PFSK-1 (cell line): ENCODE data around the gene CD300A. TPM values are rescaled to one million over a fixed set of nuclear protein-coding genes. Genes with fewer than 3 reads are reported as not detected.

ENCODE experiments used
- FOXP2 ChIP-seq: optimal IDR thresholded peaks from 2 replicates; pipeline ENCODE3; 2011; ENCODE audit warnings: borderline replicate concordance, control low read depth, inconsistent platforms; ENCODE audit not compliant: insufficient read depth; ENCODE audit errors: extremely low read length, extremely low read depth
- POLR2AphosphoS5 ChIP-seq: IDR thresholded peaks from 2 replicates; pipeline ENCODE4 v1.6.1; 2012; ENCODE audit warnings: low read depth, mild to moderate bottlenecking, control low read depth, low read length, moderate library complexity
- SIN3A ChIP-seq: IDR thresholded peaks from 2 replicates; pipeline ENCODE4 v1.6.1; 2012; ENCODE audit warnings: mild to moderate bottlenecking, low read length, moderate library complexity, borderline replicate concordance; ENCODE audit not compliant: insufficient read depth
- TAF1 ChIP-seq: IDR thresholded peaks from 2 replicates; pipeline ENCODE4 v1.6.1; 2012; ENCODE audit warnings: low read length, control low read depth, borderline replicate concordance; ENCODE audit not compliant: insufficient read depth
- polyA plus RNA-seq: library from polyadenylated mRNA; unstranded; fragments of >200 nt; gene quantifications from one replicate; pipeline ENCODE4 v1.2.1, GENCODE V29; 2012; ENCODE audit warnings: low read depth, missing spikeins; ENCODE audit not compliant: insufficient read length
- TF ChIP-seq, protein P1 (sequence below), 2 experiments: IDR thresholded peaks; 2 replicates each; pipeline versions ENCODE4 v1.6.1 to v1.8.0; 2011 to 2012; ENCODE audit warnings: low read depth in 2 of 2, low read length in 2 of 2, control low read depth in 1 of 2, inconsistent platforms in 1 of 2, mild to moderate bottlenecking in 1 of 2, moderate library complexity in 1 of 2; ENCODE audit not compliant: insufficient read depth in 1 of 2

The CD300A gene
- polyA plus RNA-seq = not detected

DNA sequence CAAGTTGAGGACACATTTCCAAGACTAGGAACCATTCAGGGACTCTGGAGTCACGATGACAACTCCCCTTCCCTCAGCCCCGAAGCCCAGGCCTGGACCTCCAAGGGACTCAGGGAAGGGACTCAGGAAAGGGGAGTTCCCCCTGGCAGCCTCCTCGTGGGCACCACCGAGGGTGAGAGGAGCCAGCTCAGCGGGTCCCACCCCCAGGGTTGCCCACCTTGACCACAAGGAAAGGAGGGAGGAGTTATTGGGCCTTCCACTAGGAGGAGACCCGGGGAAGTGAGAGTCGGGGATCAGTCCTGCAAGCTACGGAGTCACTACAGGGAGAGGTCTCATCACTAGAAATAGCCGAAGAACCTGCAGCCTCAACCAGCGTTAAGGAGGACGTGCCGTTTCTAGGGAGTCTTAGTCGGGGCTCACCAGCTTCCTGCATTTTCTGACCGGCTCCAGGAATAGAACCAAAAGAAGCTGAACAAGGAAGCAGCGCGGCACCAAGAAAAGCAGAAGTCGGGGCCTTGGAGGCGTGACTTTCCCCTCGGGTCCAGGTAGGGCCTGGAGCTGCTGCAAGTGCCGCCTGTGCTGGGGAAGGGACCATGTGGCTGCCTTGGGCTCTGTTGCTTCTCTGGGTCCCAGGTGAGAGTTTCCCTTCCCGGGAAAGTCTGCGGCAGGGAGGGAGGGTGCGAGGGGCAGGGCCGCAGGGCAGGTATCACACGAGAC, at the start of gene CD300A:
CD300A (plus strand) TSS at position 524 of the 717 bp plus-strand sequence; CDS start at position 594, 70 bp downstream.
- TF ChIP-seq, protein P1, sequence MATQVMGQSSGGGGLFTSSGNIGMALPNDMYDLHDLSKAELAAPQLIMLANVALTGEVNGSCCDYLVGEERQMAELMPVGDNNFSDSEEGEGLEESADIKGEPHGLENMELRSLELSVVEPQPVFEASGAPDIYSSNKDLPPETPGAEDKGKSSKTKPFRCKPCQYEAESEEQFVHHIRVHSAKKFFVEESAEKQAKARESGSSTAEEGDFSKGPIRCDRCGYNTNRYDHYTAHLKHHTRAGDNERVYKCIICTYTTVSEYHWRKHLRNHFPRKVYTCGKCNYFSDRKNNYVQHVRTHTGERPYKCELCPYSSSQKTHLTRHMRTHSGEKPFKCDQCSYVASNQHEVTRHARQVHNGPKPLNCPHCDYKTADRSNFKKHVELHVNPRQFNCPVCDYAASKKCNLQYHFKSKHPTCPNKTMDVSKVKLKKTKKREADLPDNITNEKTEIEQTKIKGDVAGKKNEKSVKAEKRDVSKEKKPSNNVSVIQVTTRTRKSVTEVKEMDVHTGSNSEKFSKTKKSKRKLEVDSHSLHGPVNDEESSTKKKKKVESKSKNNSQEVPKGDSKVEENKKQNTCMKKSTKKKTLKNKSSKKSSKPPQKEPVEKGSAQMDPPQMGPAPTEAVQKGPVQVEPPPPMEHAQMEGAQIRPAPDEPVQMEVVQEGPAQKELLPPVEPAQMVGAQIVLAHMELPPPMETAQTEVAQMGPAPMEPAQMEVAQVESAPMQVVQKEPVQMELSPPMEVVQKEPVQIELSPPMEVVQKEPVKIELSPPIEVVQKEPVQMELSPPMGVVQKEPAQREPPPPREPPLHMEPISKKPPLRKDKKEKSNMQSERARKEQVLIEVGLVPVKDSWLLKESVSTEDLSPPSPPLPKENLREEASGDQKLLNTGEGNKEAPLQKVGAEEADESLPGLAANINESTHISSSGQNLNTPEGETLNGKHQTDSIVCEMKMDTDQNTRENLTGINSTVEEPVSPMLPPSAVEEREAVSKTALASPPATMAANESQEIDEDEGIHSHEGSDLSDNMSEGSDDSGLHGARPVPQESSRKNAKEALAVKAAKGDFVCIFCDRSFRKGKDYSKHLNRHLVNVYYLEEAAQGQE (IDR thresholded peaks at IDR 0.05; ENCODE audit: insufficient read depth in 1 of 2, low read depth in 2 of 2, low read length in 2 of 2) = no peak
- TF ChIP-seq TAF1 (no peak), POLR2AphosphoS5 (no peak)

DNA sequence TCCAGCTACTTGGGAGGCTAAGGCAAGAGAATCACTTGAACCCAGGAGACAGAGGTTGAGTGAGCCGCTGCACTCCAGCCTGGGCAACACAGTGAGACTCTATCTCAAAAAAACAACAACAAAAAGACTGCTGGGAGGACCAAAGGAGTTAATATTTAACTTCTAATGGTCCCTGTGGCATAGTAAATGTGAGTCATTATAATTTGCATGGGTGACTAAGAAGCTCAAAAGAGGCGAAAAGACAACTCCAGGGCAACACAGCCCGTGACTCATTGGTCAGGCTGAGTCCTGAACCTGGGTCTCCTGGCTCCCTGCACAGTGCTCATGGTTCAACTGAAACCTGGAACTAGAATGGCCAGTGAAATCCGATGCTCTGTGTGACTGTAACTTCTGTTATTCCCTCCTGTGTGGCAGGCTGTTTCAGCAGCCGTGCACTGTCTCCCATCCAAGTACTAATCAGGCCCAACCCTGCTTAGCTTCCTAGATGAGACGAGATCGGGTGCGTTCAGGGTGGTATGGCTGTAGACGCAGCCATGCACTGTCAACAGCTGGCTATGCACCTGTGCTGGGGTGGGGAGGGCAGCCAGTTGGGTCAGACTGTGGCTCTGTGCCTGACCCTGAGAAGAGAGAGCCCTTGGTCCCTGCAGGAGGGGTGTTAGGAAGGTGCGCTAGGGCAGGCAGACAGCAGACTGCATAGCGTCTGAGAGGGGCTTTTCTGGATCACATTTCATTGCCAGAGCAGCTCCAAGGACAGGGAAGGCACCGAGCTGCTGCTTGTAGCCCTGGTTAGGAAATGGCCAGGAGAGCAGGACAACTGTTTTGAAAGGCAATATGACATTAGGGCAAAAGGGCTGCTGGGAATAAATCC, 49.0 kb upstream of the CD300A start:
- TF ChIP-seq SIN3A = no peak
- TF ChIP-seq, protein P1 (IDR thresholded peaks at IDR 0.05; ENCODE audit: insufficient read depth in 1 of 2, low read depth in 2 of 2, low read length in 2 of 2) = no peak
- no peak for TF ChIP-seq TAF1
- TF ChIP-seq POLR2AphosphoS5 = no peak
- TF ChIP-seq FOXP2 = no peak

DNA sequence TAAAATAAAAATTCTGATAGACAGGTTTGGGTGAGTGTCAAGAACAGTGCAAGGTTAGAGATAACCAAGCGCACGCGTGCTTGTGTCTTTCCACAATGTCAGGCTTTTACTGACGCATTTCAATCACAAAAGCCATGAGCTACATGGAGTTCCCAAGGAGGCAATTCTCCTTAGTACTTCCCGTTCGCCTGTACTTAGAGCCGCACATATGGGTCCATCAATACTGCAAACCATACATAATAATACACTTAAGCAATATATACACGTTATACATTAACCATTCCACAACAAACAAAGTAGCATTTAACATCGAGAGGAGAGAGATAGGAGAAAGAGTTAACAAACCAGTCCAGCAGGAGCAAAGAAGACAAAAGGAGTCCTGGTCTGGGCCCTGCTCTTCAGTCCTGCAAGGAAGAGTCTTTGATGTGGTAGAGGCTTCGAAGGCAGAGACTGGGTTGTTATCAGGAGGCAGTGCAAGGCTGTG, 46.5 kb upstream of the CD300A start:
- TF ChIP-seq FOXP2 = no peak
- TF ChIP-seq POLR2AphosphoS5 = no peak
- TF ChIP-seq SIN3A = no peak
- TF ChIP-seq, protein P1 (IDR thresholded peaks at IDR 0.05; ENCODE audit: insufficient read depth in 1 of 2, low read depth in 2 of 2, low read length in 2 of 2) = no peak
- no peak for TF ChIP-seq TAF1

DNA sequence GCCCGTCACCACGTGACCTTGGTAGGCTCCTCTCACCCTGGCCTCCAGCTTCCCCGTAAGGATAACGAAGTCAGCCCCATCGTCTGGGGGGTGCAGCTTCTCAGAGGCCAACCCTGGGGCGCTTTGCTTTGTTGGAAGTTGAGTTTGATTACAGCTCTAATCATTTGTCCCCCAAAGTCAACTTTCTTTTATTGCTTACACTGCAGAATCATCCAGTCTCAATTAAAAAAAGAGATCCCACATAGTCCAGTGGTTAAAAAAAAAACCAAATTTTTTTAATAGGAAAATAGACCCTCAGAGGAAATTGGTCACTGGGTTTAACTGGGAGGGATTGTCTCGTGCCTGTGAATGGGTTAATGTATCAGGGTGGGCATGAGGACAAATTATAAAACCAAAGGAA, 42.3 kb upstream of the CD300A start:
- TF ChIP-seq, protein P1 (IDR thresholded peaks at IDR 0.05; ENCODE audit: insufficient read depth in 1 of 2, low read depth in 2 of 2, low read length in 2 of 2) = no peak
- no peak for TF ChIP-seq SIN3A
